K562 (cell line): ENCODE measurements around the gene CCDC171. TPM values are rescaled to one million over a fixed set of nuclear protein-coding genes. Genes with fewer than 3 reads are reported as not detected.

Experiments used
- ATAC-seq: fragments of 200-7000 bp; cut with Tn5 transposase; 3 replicates; pipeline ENCODE4 v1.9.1; 2020; ENCODE audit warnings: moderate library complexity
- BruUV-seq: library from RNA; stranded (reverse); fragments of 400-500 nt; replicated peaks from 2 replicates; lab custom pipeline; 2021; lab: Mats Ljungman, UMichigan
- CTCF ChIA-PET: fragments of 300-600 bp; formaldehyde crosslinking; extraction: SDS; loops from one replicate; lab custom pipeline; 2021; ENCODE audit warnings: low intra/inter-chr PET ratio; lab: Yijun Ruan, JAX
- POLR2A ChIA-PET: fragments of 300-600, 350-650 bp; sonication (Branson Sonifier 250); formaldehyde crosslinking; extraction: SDS; loops from one replicate; lab custom pipeline; 2021; ENCODE audit warnings: antibody characterized with exemption, inconsistent platforms; lab: Yijun Ruan, JAX
- DNase-seq, 4 experiments: peaks; one replicate each; pipeline versions ENCODE4 v3.0.0 to v3.0.0-alpha.2; 2011 to 2018; ENCODE audit warnings: low spot score in 3 of 4, mixed read lengths in 3 of 4; ENCODE audit errors: extremely low read depth in 1 of 4
- FAIRE-seq: peaks from 2 replicates; lab custom pipeline; 2011; peaks lifted over from hg19 to GRCh38; lab: Jason Lieb, UNC
- H2AFZ ChIP-seq: 2 replicates; pipeline ENCODE4 v1.6.0; 2011; ENCODE audit warnings: low read depth, low read length, control low read depth, inconsistent platforms
- H3K27ac ChIP-seq: fragments of 200-600 bp; 3 replicates; pipeline ENCODE4 v1.8.0; 2011; ENCODE audit warnings: low read depth, mild to moderate bottlenecking, control low read depth, inconsistent platforms, low read length, moderate library complexity, mixed read lengths; ENCODE audit errors: extremely low read depth
- H3K27me3 ChIP-seq, 2 experiments: fragments of 300-600 bp in 1 of 2; 2 replicates in 1 of 2; 3 replicates in 1 of 2; pipeline versions ENCODE4 v1.6.0 to v1.8.0; 2011; ENCODE audit warnings: inconsistent platforms in 2 of 2, low read length in 2 of 2, mild to moderate bottlenecking in 1 of 2, mixed read lengths in 1 of 2, moderate library complexity in 1 of 2; ENCODE audit not compliant: control insufficient read depth in 2 of 2, insufficient read depth in 2 of 2
- H3K36me3 ChIP-seq: fragments of 300-600 bp; 3 replicates; pipeline ENCODE4 v1.8.0; 2011; ENCODE audit warnings: mild to moderate bottlenecking, low read length, inconsistent platforms; ENCODE audit not compliant: control insufficient read depth, insufficient read depth
- H3K4me1 ChIP-seq, 2 experiments: fragments of 200-600 bp in 1 of 2; replicated peaks in 1 of 2; 2 replicates in 1 of 2; 3 replicates in 1 of 2; pipeline versions ENCODE4 v1.5.1 to v1.8.0; 2011; ENCODE audit warnings: inconsistent platforms in 2 of 2, low read length in 2 of 2, mild to moderate bottlenecking in 1 of 2, mixed read lengths in 1 of 2, moderate library complexity in 1 of 2; ENCODE audit not compliant: control insufficient read depth in 2 of 2, insufficient read depth in 2 of 2
- H3K4me2 ChIP-seq: 2 replicates; pipeline ENCODE4 v1.6.1; 2011; ENCODE audit warnings: low read length, control low read depth, inconsistent platforms, mixed read lengths; ENCODE audit not compliant: insufficient read depth
- H3K4me3 ChIP-seq: fragments of 200-600 bp; sonication (generic), shearing (Covaris generic); 2 replicates; pipeline ENCODE4 v1.5.1; 2016; ENCODE audit warnings: control low read depth, inconsistent platforms
- H3K79me2 ChIP-seq: fragments of 200-600 bp; 3 replicates; pipeline ENCODE4 v1.8.0; 2011; ENCODE audit warnings: low read length, inconsistent platforms; ENCODE audit not compliant: control insufficient read depth, insufficient read depth
- H3K9ac ChIP-seq, 2 experiments: 2 replicates each; pipeline versions ENCODE4 v1.6.0 to v1.6.1; 2011; ENCODE audit warnings: low read depth in 2 of 2, low read length in 2 of 2, control low read depth in 1 of 2, inconsistent platforms in 1 of 2, mild to moderate bottlenecking in 1 of 2, mixed read lengths in 1 of 2; ENCODE audit not compliant: insufficient read depth in 1 of 2
- H3K9me1 ChIP-seq: one replicate; pipeline ENCODE4 v1.6.0; 2011; ENCODE audit warnings: inconsistent platforms, mild to moderate bottlenecking, low read length, moderate library complexity; ENCODE audit not compliant: control insufficient read depth, insufficient read depth
- H3K9me3 ChIP-seq: replicated peaks from 2 replicates; pipeline ENCODE4 v1.5.1; 2011; ENCODE audit warnings: low read depth, low read length, inconsistent platforms; ENCODE audit not compliant: control insufficient read depth, insufficient read depth
- H4K20me1 ChIP-seq: replicated peaks from 2 replicates; pipeline ENCODE4 v1.6.1; 2011; ENCODE audit warnings: low read length, inconsistent platforms, mixed read lengths; ENCODE audit not compliant: control insufficient read depth, insufficient read depth
- CHD7 ChIP-seq: fragments of 200-600 bp; sonication (generic); IDR thresholded peaks from one replicate; pipeline ENCODE4 v1.6.1; 2012; ENCODE audit warnings: mild to moderate bottlenecking, low read depth, low read length, inconsistent platforms
- CTCFL ChIP-seq: IDR thresholded peaks from 2 replicates; pipeline ENCODE4 v1.6.1; 2011; ENCODE audit warnings: borderline replicate concordance, low read depth, mild to moderate bottlenecking, moderate library complexity, low read length; ENCODE audit not compliant: insufficient read depth, poor library complexity, severe bottlenecking
- ZNF586 ChIP-seq: fragments of 450-650 bp; formaldehyde crosslinking; conservative IDR thresholded peaks from 2 replicates; pipeline ENCODE4 v1.4.0; 2020; ENCODE audit warnings: mild to moderate bottlenecking, moderate library complexity
- ZNF79 ChIP-seq: fragments of 250-450 bp; sonication (Bioruptor Pico); IDR thresholded peaks from 2 replicates; pipeline ENCODE4 v1.4.0; 2020; ENCODE audit warnings: low read depth, mild to moderate bottlenecking, moderate library complexity
- WGBS: fragments of 100-300 bp; shearing (Covaris generic); methylation state at CpG from one replicate; pipeline ENCODE4 v1.1.6; 2016; ENCODE audit warnings: low coverage, mixed read lengths; ENCODE audit not compliant: insufficient coverage; ENCODE audit errors: missing lambda C conversion rate; 5-methylcytosine and 5-hydroxymethylcytosine counted together
- in situ Hi-C: fragments of 300-500 bp; cut with MboI; formaldehyde crosslinking; loops from 4 replicates; pipeline ENCODE4 v1.15.0; 2018; ENCODE audit warnings: inconsistent platforms, mixed read lengths
- intact Hi-C: fragments of 100-400 bp; cut with micrococcal nuclease; formaldehyde crosslinking; loops from 2 replicates; pipeline ENCODE4 v1.14.2; 2022
- polyA plus RNA-seq, 8 experiments: library from polyadenylated mRNA; depleted of rRNA in 4 of 8; stranded (reverse) in 5 of 8; unstranded in 3 of 8; fragments of >200 nt; fragmentation: Nextera tagmentation in 2 of 8; fragmentation: Illumina TruSeq in 1 of 8; extraction: Ambion mirVana in 2 of 8; extraction: Trizol in 1 of 8; gene quantifications; 2 replicates each; pipeline versions ENCODE4 v1.2.1 to v1.2.3, GENCODE V29; 2011 to 2014; ENCODE audit warnings: inconsistent platforms in 1 of 8, missing spikeins in 1 of 8
- total RNA-seq, 7 experiments: library from RNA; depleted of rRNA in 6 of 7; stranded (reverse); fragments of >200 nt in 6 of 7; fragmentation: Illumina TruSeq in 2 of 7; extraction: Trizol in 2 of 7; gene quantifications; 2 replicates each; pipeline versions ENCODE4 v1.2.1 to v1.2.3, GENCODE V29; 2011 to 2021; ENCODE audit warnings: low replicate concordance in 1 of 7
- TF ChIP-seq, protein P1 (sequence below): fragments of 450-650 bp; IDR thresholded peaks from 2 replicates; pipeline ENCODE4 v1.6.1; 2016; ENCODE audit warnings: borderline replicate concordance

Gene CCDC171
- total and polyA plus RNA-seq, 9 of the 15 experiments (the other 6 are each of a cell fraction or from before 2014, with no cell fraction given) = 0.08 to 3.8 (median 0.27) TPM

DNA sequence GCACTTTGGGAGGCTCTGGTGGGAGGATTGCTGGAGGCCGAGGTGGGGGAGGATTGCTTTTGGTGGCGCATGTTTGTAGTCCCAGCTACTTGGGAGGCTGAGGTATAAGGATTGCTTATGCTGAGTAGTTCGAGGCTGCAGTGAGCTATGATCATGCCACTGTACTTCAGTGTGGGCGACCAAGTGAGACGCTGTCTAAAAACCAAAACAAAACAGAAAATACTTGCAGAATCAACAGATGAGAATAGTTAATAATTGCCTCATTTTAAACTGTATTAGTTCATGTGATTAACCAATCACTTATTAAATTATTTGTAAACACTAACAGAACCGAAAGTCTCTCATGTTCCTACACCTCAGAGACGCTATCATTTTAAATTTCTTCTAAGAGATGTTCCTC lies 118.1 kb downstream of the CCDC171 start:
- H3K27me3 ChIP-seq = no peaks in the 10 kb centered on the region
- no peaks in the 10 kb centered on the region for H4K20me1 ChIP-seq
- in situ Hi-C loops (no loop called here), intact Hi-C loops (no loop called here)
- ChIA-PET CTCF (no interaction called here), POLR2A (no interaction called here)
- no peaks in the 10 kb centered on the region for H3K9me1 ChIP-seq
- H3K4me3 ChIP-seq = no peak overlapping the region
- H3K27ac ChIP-seq = no peak overlapping the region
- DNase-seq = no peak
- FAIRE-seq = no peak
- no peak overlapping the region for H3K4me2 ChIP-seq
- BruUV-seq = no TSS peak
- H3K36me3 ChIP-seq = no peaks in the 10 kb centered on the region
- no peaks in the 10 kb centered on the region for H3K4me1 ChIP-seq
- WGBS = 0% methylated on average over 6 of the region's 7 CpGs
- no peak overlapping the region for H2AFZ ChIP-seq
- no peak for ATAC-seq
- H3K9ac ChIP-seq = no peak overlapping the region
- no peaks in the 10 kb centered on the region for H3K9me3 ChIP-seq
- H3K79me2 ChIP-seq = no peaks in the 10 kb centered on the region
- TF ChIP-seq ZNF79 (CRISPR knock-in tag) (no peak), ZNF586 (CRISPR knock-in tag) (no peak), CHD7 (no peak), CTCFL (no peak)
- TF ChIP-seq, protein P1, sequence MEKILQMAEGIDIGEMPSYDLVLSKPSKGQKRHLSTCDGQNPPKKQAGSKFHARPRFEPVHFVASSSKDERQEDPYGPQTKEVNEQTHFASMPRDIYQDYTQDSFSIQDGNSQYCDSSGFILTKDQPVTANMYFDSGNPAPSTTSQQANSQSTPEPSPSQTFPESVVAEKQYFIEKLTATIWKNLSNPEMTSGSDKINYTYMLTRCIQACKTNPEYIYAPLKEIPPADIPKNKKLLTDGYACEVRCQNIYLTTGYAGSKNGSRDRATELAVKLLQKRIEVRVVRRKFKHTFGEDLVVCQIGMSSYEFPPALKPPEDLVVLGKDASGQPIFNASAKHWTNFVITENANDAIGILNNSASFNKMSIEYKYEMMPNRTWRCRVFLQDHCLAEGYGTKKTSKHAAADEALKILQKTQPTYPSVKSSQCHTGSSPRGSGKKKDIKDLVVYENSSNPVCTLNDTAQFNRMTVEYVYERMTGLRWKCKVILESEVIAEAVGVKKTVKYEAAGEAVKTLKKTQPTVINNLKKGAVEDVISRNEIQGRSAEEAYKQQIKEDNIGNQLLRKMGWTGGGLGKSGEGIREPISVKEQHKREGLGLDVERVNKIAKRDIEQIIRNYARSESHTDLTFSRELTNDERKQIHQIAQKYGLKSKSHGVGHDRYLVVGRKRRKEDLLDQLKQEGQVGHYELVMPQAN = no peak
